Subcutaneous adipose tissue (tissue), 4 donors: Measurements from ENCODE around the gene HID1. TPM values are rescaled to one million over a fixed set of nuclear protein-coding genes. Genes with fewer than 3 reads are reported as not detected.

Experiments
- CTCF ChIP-seq: fragments of 450-650 bp; IDR thresholded peaks from one replicate; pipeline ENCODE4 v1.5.1; 2016; ENCODE audit warnings: low read depth, mild to moderate bottlenecking, control low read depth, antibody characterized with exemption, moderate library complexity
- total RNA-seq, 4 donors: library from RNA; depleted of rRNA; stranded (reverse); fragments of >200 nt; gene quantifications; one replicate each; pipeline ENCODE4 v1.1.0, GENCODE V29; 2016

HID1 gene
- total RNA-seq, 4 donors from 2014 or later = 3.2 to 16.6 (median 3.6) TPM

DNA sequence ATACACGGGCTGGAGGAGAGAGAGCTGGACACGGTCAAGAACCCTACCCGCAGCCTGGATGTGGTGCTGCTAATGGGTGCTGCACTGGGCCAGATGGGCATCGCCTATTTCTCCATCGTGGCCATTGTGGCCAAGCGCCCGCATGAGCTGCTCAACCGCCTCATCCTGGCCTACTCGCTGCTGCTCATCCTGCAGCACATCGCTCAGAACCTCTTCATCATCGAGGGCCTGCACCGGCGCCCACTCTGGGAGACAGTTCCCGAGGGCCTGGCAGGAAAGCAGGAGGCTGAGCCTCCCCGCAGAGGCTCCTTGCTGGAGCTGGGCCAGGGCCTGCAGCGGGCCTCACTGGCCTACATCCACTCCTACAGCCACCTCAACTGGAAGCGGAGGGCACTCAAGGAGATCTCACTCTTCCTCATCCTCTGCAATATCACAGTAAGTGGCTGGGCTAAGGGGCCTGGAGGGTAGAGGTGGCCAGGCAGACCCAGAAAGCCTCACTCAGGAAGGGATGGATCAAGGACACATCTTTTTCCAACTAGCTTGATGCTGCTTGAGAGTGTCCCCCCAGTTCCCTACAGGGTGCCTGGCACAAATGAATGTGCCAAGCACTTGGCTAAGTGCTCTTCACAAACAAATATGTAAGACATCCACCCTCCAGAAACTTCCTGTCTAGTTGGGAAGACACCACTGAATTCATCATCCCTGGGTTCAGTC lies 25.4 kb downstream of the HID1 start:
- no peak for TF ChIP-seq CTCF

DNA sequence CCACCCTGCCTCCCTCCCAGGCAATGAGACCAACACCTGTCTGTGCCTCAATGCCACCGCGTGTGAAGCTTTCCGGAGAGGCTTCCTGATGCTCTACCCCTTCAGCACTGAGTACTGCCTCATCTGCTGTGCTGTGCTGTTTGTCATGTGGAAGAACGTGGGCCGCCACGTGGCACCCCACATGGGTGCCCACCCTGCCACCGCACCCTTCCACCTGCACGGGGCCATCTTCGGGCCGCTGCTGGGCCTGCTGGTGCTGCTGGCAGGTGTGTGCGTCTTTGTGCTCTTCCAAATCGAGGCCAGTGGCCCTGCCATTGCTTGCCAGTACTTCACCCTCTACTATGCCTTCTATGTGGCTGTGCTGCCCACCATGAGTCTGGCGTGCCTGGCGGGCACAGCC lies 25.9 kb downstream of the HID1 start:
- no peak for TF ChIP-seq CTCF

GRCh38 chr17:74945543-74945942 lies 27.0 kb downstream of the HID1 start:
- TF ChIP-seq CTCF = no peak

- TF ChIP-seq CTCF = no peak
Observed at GRCh38 chr17:74943808-74944522, 28.6 kb downstream of the HID1 start.

DNA sequence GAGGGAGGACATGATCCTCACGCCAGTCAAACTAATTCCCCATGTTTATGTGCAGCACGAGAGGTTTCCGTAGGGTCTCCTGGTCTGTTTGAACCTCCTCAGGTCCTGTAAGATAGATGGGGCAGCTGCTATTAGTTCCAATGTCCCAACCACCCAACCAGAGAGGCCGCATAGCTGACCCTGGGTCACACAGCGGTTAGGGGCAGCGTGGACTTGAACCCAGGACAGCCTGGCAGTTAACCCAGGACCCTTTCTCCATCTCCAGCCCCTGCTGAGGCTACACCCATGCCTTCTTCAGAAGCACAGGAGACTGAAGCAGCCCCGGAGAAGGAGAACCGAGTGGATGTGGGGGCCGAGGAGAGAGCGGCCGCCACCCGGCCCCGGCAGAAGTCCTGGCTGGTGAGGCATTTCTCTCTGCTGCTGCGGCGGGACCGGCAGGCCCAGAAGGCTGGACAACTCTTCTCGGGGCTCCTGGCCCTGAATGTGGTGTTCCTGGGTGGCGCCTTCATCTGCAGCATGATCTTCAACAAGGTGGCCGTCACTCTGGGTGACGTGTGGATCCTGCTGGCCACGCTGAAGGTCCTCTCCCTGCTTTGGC lies 31.3 kb downstream of the HID1 start:
- TF ChIP-seq CTCF = no peak

DNA sequence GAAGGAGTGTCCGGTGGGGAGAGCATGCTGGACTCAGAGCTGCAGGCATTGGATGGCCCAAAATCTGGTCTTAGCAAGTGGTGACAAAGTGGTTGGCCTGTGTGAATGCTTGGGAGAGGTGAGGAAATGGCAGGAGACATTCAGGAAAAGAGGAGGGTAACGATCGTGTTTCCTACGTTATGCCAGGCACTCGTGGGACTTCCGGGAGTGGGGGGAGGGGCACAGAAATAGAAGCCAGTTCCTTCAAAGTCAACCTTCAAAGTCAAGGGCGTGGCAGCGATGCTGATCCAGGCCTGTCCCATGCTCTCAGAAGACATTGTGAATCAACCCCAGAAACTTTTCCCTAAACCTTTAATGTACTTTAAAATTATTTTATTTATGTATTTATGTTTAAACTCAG lies 33.0 kb downstream of the HID1 start:
- no peak for TF ChIP-seq CTCF
